ENCODE measurements around the gene CDH23. TPM values are rescaled to one million over a fixed set of nuclear protein-coding genes. Genes with fewer than 3 reads are reported as not detected.

CDH23 gene
- total RNA-seq, 4 donors from 2014 or later: 14.4 to 29.6 (median 19.7) TPM

- Histone ChIP-seq H3K36me3 (peaks cover 40 to 80% (median 74%) of the 10 kb centered on the region in 4 donors), H3K9me3 (no peaks in the 10 kb centered on the region), H3K27ac (replicated peaks in 1 of 4) (peak overlapping the region in 3 of 4 donors; percentile 6 to 35 (median 28)), H3K4me3 (no peak overlapping the region), H3K27me3 (no peaks in the 10 kb centered on the region), H3K4me1 (peaks cover 55 to 84% (median 79%) of the 10 kb centered on the region in 4 donors)
- DNase-seq (ENCODE audit: extremely low spot score): no peak
- 85% methylated on average over 3 of the region's 8 CpGs for WGBS
- no peak for TF ChIP-seq POLR2A (IDR thresholded peaks at IDR 0.05; ENCODE audit: low read depth)
- intact Hi-C loops (cut with DNase I): no loop called here
Observed at GRCh38 chr10:71752391-71753090, 355.8 kb downstream of the CDH23 start.

DNA sequence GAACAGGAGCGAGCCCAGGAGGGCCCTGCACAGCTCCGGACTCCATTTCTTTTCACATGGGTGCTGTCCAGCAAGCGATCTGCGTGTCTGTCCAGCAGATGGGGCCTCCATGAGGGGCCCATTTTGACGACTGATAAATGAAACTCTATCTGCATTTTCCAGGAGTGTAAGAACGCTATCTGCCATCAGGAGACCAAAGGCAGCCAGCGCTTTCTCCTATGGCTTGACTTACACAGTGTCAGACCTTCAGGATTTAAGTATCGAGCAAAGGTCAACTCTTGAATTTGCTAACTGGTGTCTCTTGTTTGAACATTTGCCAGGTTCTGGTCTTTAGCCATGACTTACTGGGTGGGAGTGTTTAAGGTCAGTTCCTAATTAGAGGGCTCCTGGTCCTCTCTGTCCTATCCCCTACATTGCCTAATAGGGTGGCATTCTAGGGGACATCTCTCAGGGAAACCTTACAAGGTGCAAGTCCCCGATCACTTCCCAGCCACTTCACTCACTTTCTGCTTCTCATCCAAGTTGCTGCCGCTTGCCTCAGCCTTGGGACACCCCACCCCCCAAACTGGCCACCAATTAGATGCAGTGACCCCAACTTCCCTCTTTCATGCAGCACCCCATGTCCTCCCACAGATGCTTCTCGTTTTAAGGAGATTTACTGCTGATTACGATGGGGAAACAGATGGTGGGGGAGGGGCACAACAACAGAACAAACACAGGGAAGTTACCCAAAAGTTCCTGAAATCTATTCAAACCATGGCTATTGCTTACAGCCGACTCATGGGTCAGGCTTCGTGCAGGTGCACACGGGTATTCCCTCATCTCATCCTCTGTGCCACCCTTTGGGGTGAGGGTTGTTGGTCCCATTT, 356.6 kb downstream of the CDH23 start:
- no peak overlapping the region for H3K4me3 ChIP-seq
- peaks cover 45 to 87% (median 82%) of the 10 kb centered on the region in 4 donors for H3K36me3 ChIP-seq
- H3K27me3 ChIP-seq: no peaks in the 10 kb centered on the region
- no peak for DNase-seq (ENCODE audit: extremely low spot score)
- intact Hi-C loops (cut with DNase I): no loop called here
- no peaks in the 10 kb centered on the region for H3K9me3 ChIP-seq
- WGBS: 82% methylated on average over 14 of the region's 15 CpGs
- no peak for TF ChIP-seq CTCF (IDR thresholded peaks at IDR 0.05)
- TF ChIP-seq EP300 (IDR thresholded peaks at IDR 0.05): no peak
- TF ChIP-seq POLR2A (IDR thresholded peaks at IDR 0.05; ENCODE audit: low read depth): no peak
- no peak for TF ChIP-seq POLR2AphosphoS5 (IDR thresholded peaks at IDR 0.05)
- H3K4me1 ChIP-seq: peaks cover 54 to 80% (median 76%) of the 10 kb centered on the region in 4 donors
- H3K27ac ChIP-seq (replicated peaks in 1 of 4): peak overlapping the region; percentile 26 to 60 (median 50)

DNA sequence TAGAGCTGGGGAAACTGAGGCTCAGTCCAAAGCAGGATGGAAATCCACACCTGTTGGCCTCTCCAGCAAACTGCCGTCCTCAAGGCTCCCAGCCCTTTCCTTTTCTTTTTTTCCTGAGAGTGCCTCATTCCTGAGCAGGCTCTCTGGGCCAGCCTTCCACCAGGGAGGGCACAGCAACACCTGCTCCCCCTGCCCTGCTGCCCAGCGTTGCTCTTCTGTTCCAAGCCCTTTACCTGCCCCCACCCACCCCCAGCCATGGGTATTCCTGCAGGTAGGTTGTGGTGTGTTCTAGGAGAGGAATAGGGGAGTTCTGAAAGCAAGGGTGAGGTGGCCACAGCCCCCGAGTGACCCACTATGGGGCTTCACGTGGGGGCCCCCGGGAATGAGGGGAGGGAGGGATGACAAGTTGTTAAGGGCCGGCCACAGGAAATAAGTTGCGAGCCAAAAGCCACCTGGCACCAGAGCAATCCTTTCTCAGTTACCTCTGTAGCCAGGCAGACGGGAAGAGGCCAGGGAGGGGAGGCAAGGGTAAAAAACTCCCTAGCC, 357.3 kb downstream of the CDH23 start:
- H3K27ac ChIP-seq (replicated peaks in 1 of 4): peak overlapping the region; percentile 26 to 60 (median 50)
- TF ChIP-seq POLR2A (IDR thresholded peaks at IDR 0.05; ENCODE audit: low read depth) (no peak), POLR2AphosphoS5 (IDR thresholded peaks at IDR 0.05) (no peak), EP300 (IDR thresholded peaks at IDR 0.05) (no peak), CTCF (IDR thresholded peaks at IDR 0.05) (no peak)
- no peak for DNase-seq (ENCODE audit: extremely low spot score)
- H3K27me3 ChIP-seq: no peaks in the 10 kb centered on the region
- intact Hi-C loops (cut with DNase I): no loop called here
- peaks cover 47 to 74% (median 69%) of the 10 kb centered on the region in 4 donors for H3K4me1 ChIP-seq
- 55% methylated on average over 8 of the region's 8 CpGs for WGBS
- no peak overlapping the region for H3K4me3 ChIP-seq
- H3K9me3 ChIP-seq: no peaks in the 10 kb centered on the region
- peaks cover 48 to 94% (median 89%) of the 10 kb centered on the region in 4 donors for H3K36me3 ChIP-seq

GRCh38 chr10:71754562-71754961, 357.8 kb downstream of the CDH23 start:
- Histone ChIP-seq H3K4me1 (peaks cover 42 to 68% (median 64%) of the 10 kb centered on the region in 4 donors), H3K4me3 (no peak overlapping the region), H3K9me3 (no peaks in the 10 kb centered on the region), H3K27me3 (no peaks in the 10 kb centered on the region), H3K36me3 (peaks cover 48 to 98% (median 90%) of the 10 kb centered on the region in 4 donors), H3K27ac (replicated peaks in 1 of 4) (peak overlapping the region; percentile 26 to 60 (median 50))
- no peak for DNase-seq (ENCODE audit: extremely low spot score)
- intact Hi-C loops (cut with DNase I): no loop called here
- TF ChIP-seq EP300 (IDR thresholded peaks at IDR 0.05) (no peak), CTCF (IDR thresholded peaks at IDR 0.05) (no peak), POLR2AphosphoS5 (IDR thresholded peaks at IDR 0.05) (no peak), POLR2A (IDR thresholded peaks at IDR 0.05; ENCODE audit: low read depth) (no peak)
- 92% methylated on average over 3 of the region's 3 CpGs for WGBS
